HepG2 (cell line): Measurements from ENCODE around the gene DNAJC7. TPM values are rescaled to one million over a fixed set of nuclear protein-coding genes. Genes with fewer than 3 reads are reported as not detected.

Source experiments
- ATAC-seq: fragments of 200-7000 bp; cut with Tn5 transposase; 3 replicates; pipeline ENCODE4 v1.9.1; 2020; ENCODE audit warnings: mild to moderate bottlenecking, moderate library complexity
- BruUV-seq: library from RNA; stranded (reverse); fragments of 400-500 nt; replicated peaks from 2 replicates; lab custom pipeline; 2021; lab: Mats Ljungman, UMichigan
- CTCF ChIA-PET: fragments of 300-600 bp; formaldehyde crosslinking; extraction: SDS; loops from one replicate; lab custom pipeline; 2021; ENCODE audit warnings: low total read pairs, inconsistent platforms, low intra/inter-chr PET ratio; lab: Yijun Ruan, JAX
- POLR2A ChIA-PET: fragments of 350-600 bp; sonication (Branson Sonifier 250); formaldehyde crosslinking; loops from one replicate; lab custom pipeline; 2020; ENCODE audit warnings: antibody characterized with exemption, inconsistent platforms; lab: Yijun Ruan, JAX
- DNase-seq: peaks from one replicate; pipeline ENCODE4 v3.0.0-alpha.2; 2015; ENCODE audit warnings: low spot score
- FAIRE-seq: peaks from 3 replicates; lab custom pipeline; 2011; peaks lifted over from hg19 to GRCh38; lab: Jason Lieb, UNC
- H2AFZ ChIP-seq: one replicate; pipeline ENCODE4 v1.6.1; 2011; ENCODE audit warnings: low read length, inconsistent platforms
- H3K27ac ChIP-seq: fragments of 300-600 bp; 3 replicates; pipeline ENCODE4 v1.8.0; 2011; ENCODE audit warnings: mixed run types, mild to moderate bottlenecking, mixed read lengths, low read length, inconsistent platforms; ENCODE audit not compliant: insufficient read depth; ENCODE audit errors: extremely low read length
- H3K27me3 ChIP-seq, 2 experiments: fragments of 200-600 bp in 1 of 2; 2 replicates in 1 of 2; 3 replicates in 1 of 2; pipeline versions ENCODE4 v1.6.0 to v1.8.0; 2011; ENCODE audit warnings: low read length in 2 of 2, mild to moderate bottlenecking in 2 of 2, moderate library complexity in 2 of 2, inconsistent platforms in 1 of 2; ENCODE audit not compliant: insufficient read depth in 2 of 2, control insufficient read depth in 1 of 2
- H3K36me3 ChIP-seq, 2 experiments: fragments of 200-600 bp in 1 of 2; replicated peaks in 1 of 2; 2 replicates in 1 of 2; 3 replicates in 1 of 2; pipeline versions ENCODE4 v1.5.1 to v1.8.0; 2011; ENCODE audit warnings: low read length in 2 of 2, inconsistent platforms in 1 of 2; ENCODE audit not compliant: insufficient read depth in 2 of 2, control insufficient read depth in 1 of 2
- H3K4me1 ChIP-seq: 2 replicates; pipeline ENCODE4 v1.5.1; 2012; ENCODE audit warnings: low read length, inconsistent platforms; ENCODE audit not compliant: insufficient read depth
- H3K4me2 ChIP-seq: 2 replicates; pipeline ENCODE4 v1.6.0; 2011; ENCODE audit warnings: low read depth, low read length, inconsistent platforms
- H3K4me3 ChIP-seq, 3 experiments: fragments of 200-600 bp in 1 of 3; sonication (generic), shearing (Covaris generic) in 1 of 3; replicated peaks in 1 of 3; 2 replicates each; pipeline ENCODE4 v1.5.1; 2011 to 2016; ENCODE audit warnings: low read length in 3 of 3, inconsistent platforms in 2 of 3, low read depth in 2 of 3, mild to moderate bottlenecking in 2 of 3, control low read depth in 1 of 3, mixed read lengths in 1 of 3; ENCODE audit not compliant: insufficient read depth in 1 of 3
- H3K79me2 ChIP-seq: one replicate; pipeline ENCODE4 v1.6.1; 2011; ENCODE audit warnings: low read length, inconsistent platforms; ENCODE audit not compliant: insufficient read depth
- H3K9ac ChIP-seq: 2 replicates; pipeline ENCODE4 v1.6.0; 2011; ENCODE audit warnings: mild to moderate bottlenecking, low read depth, low read length, inconsistent platforms; ENCODE audit not compliant: insufficient read depth
- H3K9me3 ChIP-seq: 2 replicates; pipeline ENCODE4 v1.5.1; 2012; ENCODE audit warnings: mild to moderate bottlenecking, low read length
- H4K20me1 ChIP-seq: 2 replicates; pipeline ENCODE4 v1.6.0; 2011; ENCODE audit warnings: inconsistent platforms, mild to moderate bottlenecking, low read length, moderate library complexity; ENCODE audit not compliant: insufficient read depth
- AKAP8 ChIP-seq: sonication (generic); formaldehyde crosslinking; IDR thresholded peaks from 2 replicates; pipeline ENCODE4 v1.5.1; 2020; ENCODE audit warnings: mild to moderate bottlenecking, missing genetic modification reagents
- CTCF ChIP-seq: sonication (generic); formaldehyde crosslinking; IDR thresholded peaks from 2 replicates; pipeline ENCODE4 v1.5.0; 2020; ENCODE audit warnings: mild to moderate bottlenecking, missing genetic modification reagents, moderate library complexity
- ELF1 ChIP-seq: sonication (generic); formaldehyde crosslinking; IDR thresholded peaks from 2 replicates; pipeline ENCODE4 v1.4.0; 2020; ENCODE audit warnings: missing genetic modification reagents
- MTF2 ChIP-seq: sonication (generic); formaldehyde crosslinking; IDR thresholded peaks from 2 replicates; pipeline ENCODE4 v1.5.0; 2020; ENCODE audit warnings: missing genetic modification reagents, borderline replicate concordance
- NFKB2 ChIP-seq: sonication (generic); formaldehyde crosslinking; IDR thresholded peaks from 2 replicates; pipeline ENCODE4 v1.4.0; 2020; ENCODE audit warnings: missing genetic modification reagents, borderline replicate concordance
- NR2C2 ChIP-seq: sonication (generic); formaldehyde crosslinking; IDR thresholded peaks from 2 replicates; pipeline ENCODE4 v1.4.0; 2020; ENCODE audit warnings: missing genetic modification reagents, mild to moderate bottlenecking, moderate library complexity, borderline replicate concordance
- POLR2A ChIP-seq, 2 experiments: IDR thresholded peaks; 2 replicates each; pipeline ENCODE4 v1.6.1; 2011; ENCODE audit warnings: low read depth in 2 of 2, low read length in 2 of 2, mild to moderate bottlenecking in 1 of 2, moderate library complexity in 1 of 2; ENCODE audit not compliant: insufficient read depth in 1 of 2
- RBM22 ChIP-seq: fragments of 200-400 bp; formaldehyde crosslinking; optimal IDR thresholded peaks from 2 replicates; pipeline ENCODE3; 2017; ENCODE audit warnings: mild to moderate bottlenecking, low read length, moderate library complexity
- TBX3 ChIP-seq: fragments of 450-650 bp; IDR thresholded peaks from 2 replicates; pipeline ENCODE4 v1.6.1; 2017; ENCODE audit warnings: antibody characterized with exemption, mild to moderate bottlenecking, inconsistent platforms, borderline replicate concordance
- TEF ChIP-seq: sonication (generic); formaldehyde crosslinking; IDR thresholded peaks from 2 replicates; pipeline ENCODE4 v1.5.0; 2020; ENCODE audit warnings: missing genetic modification reagents
- YEATS2 ChIP-seq: sonication (generic); formaldehyde crosslinking; IDR thresholded peaks from 2 replicates; pipeline ENCODE4 v1.4.0; 2020; ENCODE audit warnings: missing genetic modification reagents, borderline replicate concordance
- ZBTB37 ChIP-seq: sonication (generic); formaldehyde crosslinking; IDR thresholded peaks from 2 replicates; pipeline ENCODE4 v1.4.0; 2020; ENCODE audit warnings: mild to moderate bottlenecking, missing genetic modification reagents
- ZFYVE20 ChIP-seq: sonication (generic); formaldehyde crosslinking; IDR thresholded peaks from 2 replicates; pipeline ENCODE4 v1.8.0; 2023; ENCODE audit warnings: low read depth, mild to moderate bottlenecking, moderate library complexity, missing genetic modification reagents, borderline replicate concordance
- ZMYM2 ChIP-seq: sonication (generic); formaldehyde crosslinking; IDR thresholded peaks from 2 replicates; pipeline ENCODE4 v1.8.0; 2022; ENCODE audit warnings: mild to moderate bottlenecking, missing genetic modification reagents
- ZNF781 ChIP-seq: sonication (generic); formaldehyde crosslinking; IDR thresholded peaks from 2 replicates; pipeline ENCODE4 v1.5.1; 2020; ENCODE audit warnings: borderline replicate concordance, mild to moderate bottlenecking, missing genetic modification reagents; ENCODE audit errors: not compliant biosample characterization
- WGBS: methylation state at CpG from one replicate; pipeline ENCODE4 v1.1.6; 2017; ENCODE audit warnings: low lambda C conversion rate; 5-methylcytosine and 5-hydroxymethylcytosine counted together
- in situ Hi-C: cut with HindIII; loops from 2 replicates; pipeline ENCODE4 v1.10.0; 2017; ENCODE audit warnings: low pct_unique_long_range_greater_than_20kb; ENCODE audit not compliant: extremely low pct_ligation_motif_present
- intact Hi-C: fragments of 100-400 bp; cut with micrococcal nuclease; formaldehyde crosslinking; loops from one replicate; pipeline ENCODE4 v1.10.0; 2022; ENCODE audit not compliant: unreplicated experiment
- polyA plus RNA-seq, 8 experiments: library from polyadenylated mRNA; depleted of rRNA in 3 of 8; stranded (reverse) in 7 of 8; unstranded in 1 of 8; fragments of >200 nt; fragmentation: Illumina TruSeq in 4 of 8; extraction: Trizol in 4 of 8; gene quantifications; 2 replicates each; pipeline versions ENCODE4 v1.2.1 to v1.2.3, GENCODE V29; 2011 to 2016; ENCODE audit warnings: low read depth in 4 of 8, missing spikeins in 1 of 8, mixed read lengths in 1 of 8; ENCODE audit not compliant: insufficient read depth in 1 of 8
- total RNA-seq, 5 experiments: library from RNA; depleted of rRNA; stranded (reverse); fragments of >200 nt; fragmentation: Illumina TruSeq; extraction: Trizol; gene quantifications; 2 replicates each; pipeline ENCODE4 v1.2.3, GENCODE V29; 2016; ENCODE audit warnings: low read depth in 1 of 5

Gene DNAJC7
- total and polyA plus RNA-seq, 2 of the 13 experiments (the other 11 are each of a cell fraction or from before 2014, with no cell fraction given) = 47.7 to 132 TPM

DNA sequence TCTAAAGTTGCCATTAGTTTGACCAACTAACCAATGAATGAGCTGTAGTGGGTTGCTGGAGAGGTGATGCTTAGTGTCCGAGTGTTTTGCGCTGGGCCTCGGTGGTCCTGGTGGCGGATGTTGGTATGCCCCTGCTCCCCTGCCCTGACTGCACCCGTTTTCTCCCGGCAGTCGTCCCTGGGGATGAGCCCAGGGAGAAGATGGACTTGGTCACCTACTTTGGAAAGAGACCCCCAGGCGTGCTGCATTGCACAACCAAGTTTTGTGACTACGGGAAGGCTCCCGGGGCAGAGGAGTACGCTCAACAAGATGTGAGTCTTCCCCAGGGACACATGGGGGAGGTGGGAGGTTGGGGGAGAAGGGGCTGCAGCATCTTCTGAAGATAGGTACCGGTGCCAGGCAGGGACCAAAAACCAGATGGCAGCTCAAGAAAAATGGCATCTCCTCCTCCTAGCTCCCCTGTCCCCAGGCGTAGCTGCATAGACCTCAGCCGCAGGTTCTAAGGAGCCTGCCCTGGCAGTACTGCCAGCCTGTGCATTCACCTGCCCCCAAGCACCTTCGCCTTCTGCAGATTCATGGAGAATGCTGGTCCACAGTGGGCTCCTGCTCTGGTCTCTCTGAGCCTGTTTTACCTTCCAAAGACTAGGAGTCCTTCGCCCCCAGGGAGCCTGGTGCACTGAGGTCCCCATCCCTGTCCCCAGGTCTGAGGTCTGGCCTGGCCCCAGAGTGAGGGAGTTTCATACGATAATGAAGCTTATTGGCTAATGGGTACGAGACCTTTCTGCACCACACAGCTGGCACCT, 45.3 kb downstream of the DNAJC7 start:
- Histone ChIP-seq H4K20me1 (peaks cover 12% of the 10 kb centered on the region; the same call in 1 of the 2 replicates), H3K79me2 (peaks cover 38% of the 10 kb centered on the region), H3K9ac (no peak overlapping the region), H3K4me2 (no peak overlapping the region), H3K9me3 (no peaks in the 10 kb centered on the region), H3K4me1 (peaks cover 44% of the 10 kb centered on the region), H2AFZ (no peak overlapping the region), H3K4me3 (no peak overlapping the region), H3K27me3 (no peaks in the 10 kb centered on the region), H3K36me3 (peaks cover 41 to 76% of the 10 kb centered on the region in 2 experiments), H3K27ac (no peak overlapping the region)
- intact Hi-C loops (no loop called here), in situ Hi-C loops (no loop called here)
- DNase-seq = no peak
- ATAC-seq = no peak
- WGBS = 90% methylated on average over 16 of the region's 18 CpGs
- POLR2A ChIA-PET = interaction anchor here (1.1 to 3.0 kb wide), 5 partner anchors 18 to 55 kb away, joined by 3 to 14 read pairs (median 4); partner anchors contain the start of gene DNAJC7
- no peak for FAIRE-seq
- CTCF ChIA-PET = no interaction called here
- BruUV-seq = no TSS peak
- TF ChIP-seq NR2C2 (CRISPR knock-in tag) (no peak), ZFYVE20 (CRISPR knock-in tag) (no peak), CTCF (CRISPR knock-in tag) (no peak), TEF (CRISPR knock-in tag) (no peak), ZMYM2 (CRISPR knock-in tag) (no peak), TBX3 (no peak), MTF2 (CRISPR knock-in tag) (no peak), AKAP8 (CRISPR knock-in tag) (peak; percentile 72; the same call in 1 of the 2 replicates), YEATS2 (CRISPR knock-in tag) (no peak), POLR2A (IDR thresholded peaks at IDR 0.05; ENCODE audit: insufficient read depth in 1 of 2, low read depth in 2 of 2, low read length in 2 of 2) (0 out of 4 replicates have a peak, but pooled peaks of 1 of the 2 experiments have one; percentile 18), NFKB2 (CRISPR knock-in tag) (0 out of 2 replicates have a peak, but pooled peaks have one; percentile 27), ZNF781 (CRISPR knock-in tag) (no peak), ELF1 (no peak), ZBTB37 (CRISPR knock-in tag) (no peak), RBM22 (peak; percentile 10)
